H1 (cell line): ENCODE results near the gene DOHH. TPM values are rescaled to one million over a fixed set of nuclear protein-coding genes. Genes with fewer than 3 reads are reported as not detected.
A peak's percentile ranks its signal among the peaks of the same experiment; 100 is the strongest.

Experiments
- CTCF ChIA-PET: fragments of 300-600 bp; sonication (Branson Sonifier 250); formaldehyde crosslinking; loops from one replicate; lab custom pipeline; 2021; ENCODE audit not compliant: partially characterized antibody; lab: Charles Lee
- POLR2A ChIA-PET: fragments of 300-600 bp; sonication (Branson Sonifier 250); formaldehyde crosslinking; loops from one replicate; lab custom pipeline; 2021; ENCODE audit warnings: inconsistent platforms; ENCODE audit not compliant: partially characterized antibody; lab: Charles Lee
- DNase-seq, 2 experiments: peaks; one replicate each; pipeline versions ENCODE4 v3.0.0 to v3.0.0-alpha.2; 2010 to 2022; ENCODE audit warnings: low spot score in 2 of 2, low read depth in 1 of 2, mixed read lengths in 1 of 2
- FAIRE-seq: peaks from 2 replicates; lab custom pipeline; 2011; peaks lifted over from hg19 to GRCh38; lab: Jason Lieb, UNC
- H2AFZ ChIP-seq: 2 replicates; pipeline ENCODE4 v1.8.1; 2012; ENCODE audit warnings: low read length, inconsistent platforms
- H2AK5ac ChIP-seq: 2 replicates; pipeline ENCODE4 v1.6.1; 2013; ENCODE audit warnings: low read depth, low read length
- H2BK120ac ChIP-seq: replicated peaks from 2 replicates; pipeline ENCODE3; 2013; ENCODE audit warnings: low read depth, low read length, inconsistent platforms
- H2BK12ac ChIP-seq: 2 replicates; pipeline ENCODE4 v1.6.1; 2013; ENCODE audit warnings: low read depth, low read length
- H2BK15ac ChIP-seq: 2 replicates; pipeline ENCODE4 v1.6.1; 2013; ENCODE audit warnings: low read length
- H2BK20ac ChIP-seq: 2 replicates; pipeline ENCODE4 v1.6.1; 2013; ENCODE audit warnings: low read length
- H2BK5ac ChIP-seq: 2 replicates; pipeline ENCODE4 v1.6.1; 2013; ENCODE audit warnings: low read depth, low read length
- H3K14ac ChIP-seq: 2 replicates; pipeline ENCODE4 v1.6.1; 2013; ENCODE audit warnings: inconsistent platforms; ENCODE audit not compliant: insufficient read length
- H3K18ac ChIP-seq: 2 replicates; pipeline ENCODE4 v1.6.1; 2013; ENCODE audit warnings: low read length; ENCODE audit errors: extremely low read depth
- H3K23ac ChIP-seq: 2 replicates; pipeline ENCODE4 v1.6.1; 2013; ENCODE audit warnings: inconsistent platforms; ENCODE audit not compliant: insufficient read length
- H3K23me2 ChIP-seq: 2 replicates; pipeline ENCODE4 v1.6.1; 2013; ENCODE audit warnings: low read depth, low read length
- H3K27ac ChIP-seq: 2 replicates; pipeline ENCODE4 v1.6.1; 2011; ENCODE audit warnings: low read depth, low read length, inconsistent platforms
- H3K27me3 ChIP-seq, 4 experiments: replicated peaks in 1 of 4; 1 replicate in 1 of 4; 2 replicates in 3 of 4; pipeline versions ENCODE4 v1.6.1 to v1.8.1; 2011 to 2013; ENCODE audit warnings: low read length in 3 of 4, mild to moderate bottlenecking in 3 of 4, inconsistent platforms in 2 of 4, mixed read lengths in 2 of 4, moderate library complexity in 1 of 4; ENCODE audit not compliant: control insufficient read depth in 3 of 4, insufficient read depth in 3 of 4; ENCODE audit errors: extremely low read depth in 1 of 4
- H3K36me3 ChIP-seq, 4 experiments: 2 replicates each; pipeline versions ENCODE4 v1.6.1 to v1.8.1; 2011 to 2013; ENCODE audit warnings: mild to moderate bottlenecking in 4 of 4, low read length in 3 of 4, moderate library complexity in 2 of 4, control low read depth in 1 of 4, inconsistent platforms in 1 of 4; ENCODE audit not compliant: insufficient read depth in 4 of 4, control insufficient read depth in 2 of 4
- H3K4ac ChIP-seq: replicated peaks from 2 replicates; pipeline ENCODE3; 2013; ENCODE audit warnings: low read length, low read depth, mixed read lengths, inconsistent platforms; ENCODE audit not compliant: insufficient read length
- H3K4me1 ChIP-seq, 4 experiments: replicated peaks in 1 of 4; 1 replicate in 1 of 4; 2 replicates in 3 of 4; pipeline versions ENCODE4 v1.6.1 to v1.8.1; 2011 to 2013; ENCODE audit warnings: low read length in 3 of 4, inconsistent platforms in 2 of 4, mixed read lengths in 1 of 4; ENCODE audit not compliant: insufficient read depth in 4 of 4, control insufficient read depth in 3 of 4
- H3K4me2 ChIP-seq, 2 experiments: 2 replicates each; pipeline versions ENCODE4 v1.6.1 to v1.8.1; 2011 to 2013; ENCODE audit warnings: low read depth in 2 of 2, low read length in 2 of 2, control low read depth in 1 of 2, inconsistent platforms in 1 of 2, mild to moderate bottlenecking in 1 of 2; ENCODE audit not compliant: insufficient read depth in 1 of 2
- H3K4me3 ChIP-seq, 4 experiments: fragments of 200-600, 300-600 bp in 1 of 4; sonication (generic), shearing (Covaris generic), sonication (Bioruptor Twin) in 1 of 4; 2 replicates each; pipeline versions ENCODE4 v1.5.1 to v1.8.1; 2011 to 2016; ENCODE audit warnings: low read length in 4 of 4, low read depth in 3 of 4, control low read depth in 2 of 4, inconsistent platforms in 2 of 4, mild to moderate bottlenecking in 2 of 4, mixed read lengths in 1 of 4, moderate library complexity in 1 of 4; ENCODE audit not compliant: insufficient read depth in 2 of 4; ENCODE audit errors: extremely low read depth in 1 of 4
- H3K56ac ChIP-seq: replicated peaks from 2 replicates; pipeline ENCODE3; 2013; ENCODE audit warnings: low read depth, mild to moderate bottlenecking, mixed read lengths, low read length, inconsistent platforms; ENCODE audit not compliant: insufficient read length
- H3K79me1 ChIP-seq: 2 replicates; pipeline ENCODE4 v1.6.1; 2013; ENCODE audit warnings: low read depth, low read length, control low read depth
- H3K79me2 ChIP-seq, 2 experiments: 2 replicates each; pipeline versions ENCODE4 v1.6.1 to v1.8.1; 2012 to 2013; ENCODE audit warnings: low read length in 2 of 2, mild to moderate bottlenecking in 2 of 2, inconsistent platforms in 1 of 2; ENCODE audit not compliant: insufficient read depth in 2 of 2, control insufficient read depth in 1 of 2
- H3K9ac ChIP-seq, 4 experiments: replicated peaks in 1 of 4; 1 replicate in 1 of 4; 2 replicates in 3 of 4; pipeline versions ENCODE4 v1.6.1 to v1.8.1; 2011 to 2013; ENCODE audit warnings: low read depth in 3 of 4, low read length in 3 of 4, control low read depth in 2 of 4, mild to moderate bottlenecking in 2 of 4, moderate library complexity in 2 of 4, inconsistent platforms in 1 of 4; ENCODE audit errors: extremely low read depth in 1 of 4
- H3K9me3 ChIP-seq, 2 experiments: 2 replicates each; pipeline versions ENCODE4 v1.6.1 to v1.8.1; 2012 to 2013; ENCODE audit warnings: mild to moderate bottlenecking in 2 of 2, moderate library complexity in 2 of 2, control low read depth in 1 of 2, inconsistent platforms in 1 of 2, low read depth in 1 of 2, low read length in 1 of 2, mixed read lengths in 1 of 2; ENCODE audit not compliant: insufficient read depth in 2 of 2
- H4K20me1 ChIP-seq, 2 experiments: replicated peaks in 1 of 2; 2 replicates each; pipeline versions ENCODE3 to v1.8.1; 2011 to 2013; ENCODE audit warnings: inconsistent platforms in 2 of 2, low read length in 2 of 2, mild to moderate bottlenecking in 1 of 2; ENCODE audit not compliant: insufficient read depth in 2 of 2, control insufficient read depth in 1 of 2
- H4K5ac ChIP-seq: 2 replicates; pipeline ENCODE4 v1.6.1; 2013; ENCODE audit warnings: low read length, low read depth, mixed read lengths, inconsistent platforms; ENCODE audit not compliant: insufficient read length
- H4K8ac ChIP-seq: 2 replicates; pipeline ENCODE4 v1.8.0; 2013; ENCODE audit warnings: mild to moderate bottlenecking, moderate library complexity, low read length, inconsistent platforms; ENCODE audit not compliant: insufficient read depth; ENCODE audit errors: extremely low read depth
- H4K91ac ChIP-seq: replicated peaks from 2 replicates; pipeline ENCODE3; 2013; ENCODE audit warnings: low read length, mixed read lengths, inconsistent platforms; ENCODE audit not compliant: insufficient read length
- ATF3 ChIP-seq: IDR thresholded peaks from 2 replicates; pipeline ENCODE4 v1.6.1; 2011; ENCODE audit warnings: low read depth, mild to moderate bottlenecking, low read length; ENCODE audit not compliant: insufficient read depth
- CREB1 ChIP-seq: IDR thresholded peaks from 2 replicates; pipeline ENCODE4 v1.6.1; 2012; ENCODE audit warnings: inconsistent platforms
- ZNF274 ChIP-seq: IDR thresholded peaks from 2 replicates; pipeline ENCODE4 v1.7.0; 2012; ENCODE audit warnings: low read length, borderline replicate concordance; ENCODE audit errors: extremely low read depth
- WGBS, 2 experiments: shearing (Covaris generic) in 1 of 2; methylation state at CpG; one replicate each; pipeline versions ENCODE4 v1.1.6 to v1.1.7; 2013 to 2015; ENCODE audit warnings: low lambda C conversion rate in 2 of 2, mixed read lengths in 2 of 2, inconsistent platforms in 1 of 2, low coverage in 1 of 2, missing lambda C conversion rate in 1 of 2; ENCODE audit not compliant: insufficient replicate concordance in 2 of 2, insufficient coverage in 1 of 2, insufficient read length in 1 of 2; ENCODE audit errors: extremely low coverage in 1 of 2, missing lambda C conversion rate in 1 of 2; 5-methylcytosine and 5-hydroxymethylcytosine counted together
- polyA plus RNA-seq, 7 experiments: library from polyadenylated mRNA; depleted of rRNA in 3 of 7; stranded (reverse) in 5 of 7; unstranded in 2 of 7; fragments of >200 nt in 5 of 7; fragments of 200-250 nt in 2 of 7; gene quantifications; 1 replicate in 5 of 7; 2 replicates in 1 of 7; 4 replicates in 1 of 7; pipeline versions ENCODE4 v1.2.1 to v1.2.3, GENCODE V29; 2011 to 2013; ENCODE audit warnings: missing spikeins in 2 of 7, mixed read lengths in 2 of 7
- total RNA-seq: library from RNA; stranded (reverse); fragmentation: NEBNext Ultra II Directional; extraction: Animal tissue kit (Norgen Biotek cat#: 25700); gene quantifications from 2 replicates; pipeline ENCODE4 v1.2.1, GENCODE V29; 2021

The DOHH gene
- total and polyA plus RNA-seq, 2 of the 8 experiments (the other 6 are each of a cell fraction or from before 2014, with no cell fraction given), result 7.3 to 17.7 TPM

GRCh38 chr19:3459965-3460582, 40.4 kb downstream of the DOHH start:
- no peak for TF ChIP-seq ATF3
- no peak for TF ChIP-seq ZNF274
- TF ChIP-seq CREB1, result no peak
- Histone ChIP-seq H2BK12ac (no peak overlapping the region), H4K20me1 (peaks cover 3 to 10% of the 10 kb centered on the region in 2 experiments), H3K23me2 (peaks cover 9% of the 10 kb centered on the region; the same call in 1 of the 2 replicates), H2AK5ac (no peak overlapping the region; the same call in 1 of the 2 replicates), H2BK15ac (no peak overlapping the region), H3K9ac (no peak overlapping the region), H2BK20ac (no peak overlapping the region), H3K9me3 (no peaks in the 10 kb centered on the region), H3K79me1 (no peaks in the 10 kb centered on the region), H3K79me2 (no peaks in the 10 kb centered on the region), H4K91ac (no peak overlapping the region), H2AFZ (no peak overlapping the region), H3K23ac (no peak overlapping the region), H3K4me3 (no peak overlapping the region), H3K36me3 (no peaks in the 10 kb centered on the region; a peak in 1 of 8 replicates), H3K4me1 (peaks cover 0 to 24% (median 12%) of the 10 kb centered on the region in 4 experiments; a peak in 6 of 7 replicates), H4K5ac (no peak overlapping the region), H3K4me2 (peak overlapping the region in 1 of 2 experiments; percentile 72; a peak in 1 of 4 replicates), H3K14ac (no peak overlapping the region), H3K18ac (no peak overlapping the region), H3K56ac (no peak overlapping the region), H2BK5ac (no peak overlapping the region), H3K4ac (no peak overlapping the region), H3K27ac (no peak overlapping the region), H2BK120ac (no peak overlapping the region), H4K8ac (no peak overlapping the region), H3K27me3 (peaks cover 26 to 62% (median 51%) of the 10 kb centered on the region in 4 experiments)
- WGBS, 2 experiments, result 71% methylated on average over 15 of the region's 15 CpGs; no CpG with 5 or more reads in 1 of the 2 experiments
- POLR2A ChIA-PET, result interaction anchor here (0.6 to 1.8 kb wide), 4 partner anchors 14 to 42 kb away, joined by 3 to 6 read pairs (median 5); no protein-coding TSS in a partner anchor
- no peak for DNase-seq
- CTCF ChIA-PET, result interaction anchor here (0.6 to 3.3 kb wide), 7 partner anchors 10 to 155 kb away, joined by 3 to 16 read pairs (median 3); no protein-coding TSS in a partner anchor
- FAIRE-seq, result no peak
